ENCODE data around the gene ABCB6. TPM values are rescaled to one million over a fixed set of nuclear protein-coding genes. Genes with fewer than 3 reads are reported as not detected.

ABCB6 gene
- total and polyA plus RNA-seq, 2 of the 8 experiments (the other 6 are each of a cell fraction or from before 2014, with no cell fraction given): 44.9 to 50.6 TPM

GRCh38 chr2:219161097-219161496 lies 57.7 kb downstream of the ABCB6 start (continued):
- no peak for TF ChIP-seq MAFK (IDR thresholded peaks at IDR 0.05; ENCODE audit: low read depth, low read length)
- TF ChIP-seq ASH2L (IDR thresholded peaks at IDR 0.05; ENCODE audit: low read length): no peak
- no peak for TF ChIP-seq EGR1 (IDR thresholded peaks at IDR 0.05; ENCODE audit: borderline replicate concordance, low read depth, low read length)
- TF ChIP-seq SRF (IDR thresholded peaks at IDR 0.05; ENCODE audit: low read depth, low read length): no peak
- no peak for TF ChIP-seq RFX5 (IDR thresholded peaks at IDR 0.05; ENCODE audit: borderline replicate concordance, low read depth, low read length)

All from H1 (cell line).